NCI-H146 treated with DMSO at 0.1 percent for 48 hours (cell line): ENCODE data around the gene FOCAD.

Experiments
- DNase-seq: peaks from one replicate; lab custom pipeline; 2025; ENCODE audit not compliant: unreplicated experiment; lab: John Stamatoyannopoulos, UW

The FOCAD gene

GRCh38 chr9:20788526-20789451, 104.7 kb downstream of the FOCAD start:
- no peak for DNase-seq

DNA sequence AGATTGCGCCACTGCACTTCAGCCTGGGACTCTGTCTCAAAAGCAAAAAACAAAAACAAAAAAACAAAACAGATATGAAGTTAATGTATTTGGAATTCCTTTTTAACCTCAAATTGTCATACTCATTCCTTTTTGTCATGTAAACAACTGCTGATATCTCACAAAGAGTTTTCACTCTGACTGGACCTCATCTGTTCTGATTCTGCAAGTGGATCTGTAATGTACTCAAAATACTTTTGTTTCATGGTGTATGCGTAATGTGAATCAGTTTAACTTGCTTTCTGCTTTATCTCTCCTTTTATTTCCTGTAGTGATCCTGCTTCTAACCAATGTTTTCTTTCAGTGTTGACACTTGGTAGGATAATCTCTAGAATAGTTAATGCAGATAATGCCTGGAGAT, 106.7 kb downstream of the FOCAD start:
- DNase-seq: no peak

- DNase-seq: no peak
These were observed 107.6 kb downstream of the FOCAD start for GRCh38 chr9:20791682-20792081.

GRCh38 chr9:20804489-20805250, 120.6 kb downstream of the FOCAD start:
- no peak for DNase-seq

GRCh38 chr9:20805766-20806165, 121.7 kb downstream of the FOCAD start:
- no peak for DNase-seq

DNA sequence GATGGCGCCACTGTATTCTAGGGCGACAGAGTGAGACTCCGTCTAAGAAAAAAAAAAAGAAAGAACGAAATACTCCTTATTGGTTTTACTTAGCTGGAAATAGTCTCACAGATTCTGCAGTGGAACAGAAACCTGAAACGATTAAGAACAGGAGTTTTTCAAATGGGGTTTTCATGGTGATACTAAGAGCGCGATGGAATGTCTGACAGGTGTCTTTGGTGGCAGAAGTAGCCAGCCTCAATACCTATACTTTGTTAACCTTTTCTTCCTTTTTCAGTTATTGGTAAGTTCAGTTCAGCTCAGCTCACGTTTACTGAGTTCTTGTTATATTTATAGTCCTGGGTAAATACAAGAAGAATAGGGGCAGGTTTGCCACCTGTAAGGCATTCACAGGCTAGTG, 123.9 kb downstream of the FOCAD start:
- DNase-seq: no peak

DNA sequence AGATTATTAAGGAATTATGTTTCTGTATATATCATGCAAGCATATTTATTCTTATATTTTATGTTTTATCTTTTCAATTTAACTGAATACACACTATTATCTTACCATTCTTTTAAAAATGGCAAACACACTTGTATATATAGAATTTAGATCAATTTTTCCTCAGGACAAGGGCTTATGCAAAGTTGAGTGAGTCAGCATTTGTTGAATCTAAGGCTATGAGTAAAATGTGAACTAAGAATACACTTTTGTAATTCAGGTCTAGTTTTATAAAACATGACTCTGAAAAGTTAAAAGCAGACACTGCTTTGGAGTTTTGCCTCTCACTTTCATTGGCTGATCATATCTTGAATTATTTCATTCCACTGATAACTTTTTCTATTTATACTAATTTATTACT, 127.8 kb downstream of the FOCAD start:
- DNase-seq: no peak

GRCh38 chr9:20815923-20816703, 132.1 kb downstream of the FOCAD start:
- DNase-seq: no peak

DNA sequence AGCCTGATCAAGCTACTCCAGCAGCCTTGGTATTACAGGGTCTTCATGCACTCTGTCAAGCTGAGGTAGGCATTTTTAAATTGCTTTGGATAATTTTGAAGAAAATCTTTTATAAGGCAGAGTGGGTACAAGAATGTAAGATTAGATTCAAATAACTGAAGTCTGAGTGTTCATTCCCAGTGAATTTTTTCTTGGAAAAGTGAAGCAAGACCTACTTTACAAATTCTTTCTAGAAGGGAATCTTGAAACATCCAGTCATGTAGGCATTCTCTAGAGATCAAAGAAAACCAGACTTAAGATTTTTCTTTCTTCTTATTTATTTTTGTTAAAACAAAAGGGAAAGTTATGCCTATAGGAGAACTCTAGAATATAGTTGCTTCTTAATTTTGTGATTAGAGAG, 139.0 kb downstream of the FOCAD start:
- no peak for DNase-seq

GRCh38 chr9:20831028-20831427, 147.0 kb downstream of the FOCAD start:
- DNase-seq: no peak

DNA sequence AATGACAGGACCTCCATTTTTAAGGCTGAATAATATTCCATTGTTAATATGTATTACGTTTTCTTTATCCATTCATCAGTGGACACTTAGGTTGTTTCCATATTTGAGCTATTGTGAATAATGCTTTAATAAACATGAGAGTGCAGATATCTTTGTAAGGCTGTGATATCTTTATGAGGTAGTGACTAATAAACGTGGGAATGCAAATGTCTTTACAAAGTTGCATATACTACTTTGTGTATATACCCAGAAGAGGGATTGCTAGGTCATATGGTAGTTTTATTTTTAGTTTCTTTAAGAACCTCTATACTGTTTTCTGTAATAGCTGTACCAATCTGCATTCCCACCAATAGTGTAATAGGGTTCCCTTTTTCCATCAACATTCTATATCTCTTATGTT, 148.7 kb downstream of the FOCAD start:
- DNase-seq: no peak

GRCh38 chr9:20835377-20836286, 151.6 kb downstream of the FOCAD start:
- DNase-seq: no peak

GRCh38 chr9:20837166-20837565, 153.1 kb downstream of the FOCAD start:
- DNase-seq: no peak

- DNase-seq: no peak
These were observed 154.2 kb downstream of the FOCAD start for GRCh38 chr9:20838218-20838617.

DNA sequence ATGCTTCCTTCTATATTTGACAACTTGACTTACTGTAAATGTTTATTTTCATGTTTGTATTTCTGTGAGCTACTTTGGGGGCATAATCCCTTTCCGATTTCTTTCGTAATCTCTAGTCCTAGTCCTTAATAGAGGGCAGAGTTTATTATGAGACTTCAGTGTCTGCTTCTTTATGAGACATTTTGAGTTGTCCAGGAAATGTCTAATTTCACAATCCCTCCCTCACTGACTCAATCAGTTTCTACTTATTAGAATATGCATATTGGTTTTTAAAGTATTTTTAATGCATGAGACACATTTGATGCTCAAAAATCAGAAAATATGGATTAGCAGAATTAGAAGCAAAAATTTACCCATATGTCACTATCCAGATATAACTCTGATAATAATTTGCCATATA, 160.9 kb downstream of the FOCAD start:
- no peak for DNase-seq

- DNase-seq: no peak
These were observed 164.4 kb downstream of the FOCAD start for GRCh38 chr9:20848490-20848889.

DNA sequence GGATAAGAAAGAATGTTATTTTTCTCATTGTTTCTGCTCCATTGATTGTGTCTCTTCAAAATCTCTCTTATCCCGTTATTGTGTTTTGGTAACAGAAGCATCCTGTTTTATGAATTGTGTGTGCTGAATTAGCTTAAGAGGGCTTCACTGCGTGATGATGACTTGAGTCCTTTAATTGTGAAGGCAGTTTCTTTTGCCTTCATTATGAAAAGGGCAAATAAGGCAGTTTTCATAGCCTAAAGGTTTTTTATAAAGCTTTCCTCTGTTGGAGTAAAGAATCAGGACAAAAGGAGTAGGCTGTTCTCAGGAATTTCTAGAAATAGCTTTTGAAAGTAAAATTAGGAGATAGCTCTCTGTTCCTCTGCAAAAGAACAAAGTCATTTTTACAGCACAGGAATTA, 169.8 kb downstream of the FOCAD start:
- DNase-seq: no peak

DNA sequence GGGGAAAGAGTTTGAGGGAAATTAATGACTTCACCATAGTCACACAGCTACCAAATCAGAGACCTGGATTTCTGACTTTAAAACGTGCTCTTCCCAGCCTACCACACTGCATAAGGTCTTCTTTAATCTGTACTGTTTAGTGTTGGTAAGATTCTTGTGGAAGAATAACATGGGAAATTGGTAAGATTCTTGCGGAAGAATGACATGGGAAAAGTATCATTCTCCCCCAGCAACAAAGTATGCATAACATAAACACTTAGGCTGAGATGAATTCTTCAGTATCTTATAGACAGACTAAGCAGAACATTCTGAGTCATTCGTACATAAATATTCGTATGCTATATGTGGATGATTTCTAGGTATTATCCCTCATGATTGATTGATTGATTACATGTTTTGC, 170.4 kb downstream of the FOCAD start:
- no peak for DNase-seq

GRCh38 chr9:20863945-20864344, 179.9 kb downstream of the FOCAD start:
- no peak for DNase-seq

DNA sequence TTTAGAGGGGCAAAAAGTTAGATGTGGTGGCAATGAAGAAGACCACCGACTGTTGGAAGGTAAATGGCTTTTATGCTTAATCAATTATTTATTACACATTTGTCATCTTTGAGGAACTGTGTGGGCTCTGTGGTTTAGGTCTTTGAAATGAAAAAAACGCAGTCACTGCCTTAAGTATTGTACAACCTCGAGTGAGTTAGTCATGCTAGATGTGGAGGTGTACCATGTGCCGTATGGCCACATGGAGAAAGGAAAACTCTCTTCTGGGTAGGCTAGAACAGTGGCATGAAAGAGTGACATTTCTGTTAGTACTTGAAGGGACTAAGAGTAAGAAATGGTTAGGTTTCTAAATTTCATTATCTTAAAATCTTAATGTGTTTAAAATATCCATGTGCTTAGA, 181.3 kb downstream of the FOCAD start:
- no peak for DNase-seq
